ENCODE results near the gene MEAF6. TPM values are rescaled to one million over a fixed set of nuclear protein-coding genes. Genes with fewer than 3 reads are reported as not detected.

Gene MEAF6
- total RNA-seq, 1 donor from 2014 or later: 52.8 TPM

GRCh38 chr1:37517569-37517968 is 3.0 kb upstream of the MEAF6 start:
- H3K36me3 Mint-ChIP-seq (ENCODE audit: low read depth): no peaks in the 10 kb centered on the region
- no peak for TF ChIP-seq CTCF (IDR thresholded peaks at IDR 0.05)
- no peak overlapping the region for H3K27ac Mint-ChIP-seq (ENCODE audit: unreplicated experiment)
- DNase-seq (ENCODE audit: low spot score): no peak
- no peaks in the 10 kb centered on the region for H3K9me3 Mint-ChIP-seq (ENCODE audit: low read depth)
- H3K27me3 Mint-ChIP-seq (ENCODE audit: low read depth): no peaks in the 10 kb centered on the region
- peaks cover 20% of the 10 kb centered on the region for H3K4me1 Mint-ChIP-seq (ENCODE audit: low read depth)
- no peak overlapping the region for H3K4me3 Mint-ChIP-seq (ENCODE audit: unreplicated experiment)

DNA sequence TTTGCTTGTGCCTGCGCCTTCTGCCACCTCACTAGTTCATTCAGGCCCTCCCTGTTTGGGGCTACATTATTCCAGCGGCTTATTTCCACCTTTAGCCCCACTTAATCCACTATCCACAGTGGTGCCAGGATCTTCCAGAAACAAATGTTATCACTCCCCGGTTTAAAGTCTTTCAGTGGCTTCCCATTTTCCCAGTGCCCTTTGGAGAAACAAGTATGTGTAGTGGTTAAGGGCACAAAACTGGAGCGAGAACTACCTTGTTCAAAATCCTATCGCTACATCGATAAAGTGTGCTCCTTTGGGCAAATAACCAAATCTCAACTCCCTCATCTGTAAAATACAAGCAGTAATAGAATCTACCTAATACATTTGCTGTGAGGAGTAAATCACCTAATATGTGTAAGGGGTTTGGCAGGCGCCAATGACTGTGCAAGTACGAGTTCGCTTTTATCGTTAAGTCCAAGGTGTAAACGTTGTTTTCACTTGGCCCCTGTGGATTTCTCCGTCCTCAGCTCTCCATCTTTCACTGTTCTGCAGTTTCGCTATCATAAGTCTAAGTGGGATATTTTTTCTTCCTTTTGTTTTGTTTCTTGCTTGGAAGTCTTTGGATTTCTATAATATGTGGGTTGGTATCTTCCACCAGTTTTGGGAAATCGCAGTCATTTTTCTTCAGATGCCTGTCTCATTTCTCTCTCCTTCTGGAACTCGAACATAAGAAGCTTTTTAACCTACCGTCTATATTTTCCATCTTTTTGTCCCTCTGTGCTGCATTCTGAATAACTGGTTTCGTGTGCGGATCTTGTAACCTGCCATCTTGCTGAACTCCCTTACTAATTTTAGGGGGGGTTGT is 844 bp upstream of the MEAF6 start:
- peak overlapping the region; percentile 97 for H3K27ac Mint-ChIP-seq (ENCODE audit: unreplicated experiment)
- peaks cover 20% of the 10 kb centered on the region for H3K4me1 Mint-ChIP-seq (ENCODE audit: low read depth)
- H3K27me3 Mint-ChIP-seq (ENCODE audit: low read depth): no peaks in the 10 kb centered on the region
- H3K4me3 Mint-ChIP-seq (ENCODE audit: unreplicated experiment): peak overlapping the region; percentile 87
- H3K9me3 Mint-ChIP-seq (ENCODE audit: low read depth): no peaks in the 10 kb centered on the region
- peaks cover 8% of the 10 kb centered on the region for H3K36me3 Mint-ChIP-seq (ENCODE audit: low read depth)
- TF ChIP-seq CTCF (IDR thresholded peaks at IDR 0.05): no peak
- no peak for DNase-seq (ENCODE audit: low spot score)

GRCh38 chr1:37513795-37514349 is 694 bp downstream of the MEAF6 start:
- DNase-seq (ENCODE audit: low spot score): no peak
- H3K36me3 Mint-ChIP-seq (ENCODE audit: low read depth): peaks cover 12% of the 10 kb centered on the region
- no peaks in the 10 kb centered on the region for H3K27me3 Mint-ChIP-seq (ENCODE audit: low read depth)
- peak overlapping the region; percentile 66 for H3K27ac Mint-ChIP-seq (ENCODE audit: unreplicated experiment)
- H3K4me3 Mint-ChIP-seq (ENCODE audit: unreplicated experiment): peak overlapping the region; percentile 87
- peaks cover 25% of the 10 kb centered on the region for H3K4me1 Mint-ChIP-seq (ENCODE audit: low read depth)
- H3K9me3 Mint-ChIP-seq (ENCODE audit: low read depth): no peaks in the 10 kb centered on the region
- no peak for TF ChIP-seq CTCF (IDR thresholded peaks at IDR 0.05)

DNA sequence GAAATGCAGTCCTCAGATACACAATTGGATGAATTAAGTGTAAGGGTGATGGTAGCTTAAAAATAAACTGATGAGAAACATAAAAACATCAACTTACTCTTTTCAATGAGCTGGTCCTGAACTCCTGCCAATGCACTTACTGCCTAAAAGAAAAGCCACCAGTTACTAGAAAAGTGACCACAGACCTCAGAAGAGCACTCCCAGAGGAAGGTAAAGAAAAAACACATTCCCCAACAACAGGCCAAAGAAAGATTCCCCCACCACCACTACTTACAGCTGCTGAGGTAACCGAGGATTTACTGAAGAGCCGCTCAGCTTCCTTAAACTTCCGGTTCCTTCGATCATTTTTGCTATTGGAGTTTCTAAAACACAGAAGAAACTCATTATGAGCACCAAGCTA is 5.4 kb downstream of the MEAF6 start:
- Mint-ChIP-seq H3K4me3 (ENCODE audit: unreplicated experiment) (no peak overlapping the region), H3K36me3 (ENCODE audit: low read depth) (peaks cover 21% of the 10 kb centered on the region), H3K9me3 (ENCODE audit: low read depth) (no peaks in the 10 kb centered on the region)

More for the DNA sequence above, 5.4 kb downstream of the MEAF6 start:
- no peak for DNase-seq (ENCODE audit: low spot score)
- Mint-ChIP-seq H3K27ac (ENCODE audit: unreplicated experiment) (no peak overlapping the region), H3K27me3 (ENCODE audit: low read depth) (no peaks in the 10 kb centered on the region), H3K4me1 (ENCODE audit: low read depth) (peaks cover 15% of the 10 kb centered on the region)
- TF ChIP-seq CTCF (IDR thresholded peaks at IDR 0.05): peak; percentile 55

Data from chondrocyte (in vitro differentiated cells).